Prostate gland (tissue), 2 donors: ENCODE results near the gene ADAT3. TPM values are rescaled to one million over a fixed set of nuclear protein-coding genes. Genes with fewer than 3 reads are reported as not detected.

Source experiments
- DNase-seq: peaks from one replicate; pipeline ENCODE4 v3.0.0-alpha.2; 2019; ENCODE audit warnings: low spot score
- H3K27ac ChIP-seq, 2 donors: fragments of 200-600 bp; sonication (generic); 2 replicates each; pipeline ENCODE4 v1.5.1; 2017 to 2019
- H3K27me3 ChIP-seq: fragments of 200-600 bp; sonication (generic); replicated peaks from 2 replicates; pipeline ENCODE4 v1.5.1; 2019; ENCODE audit not compliant: insufficient read depth
- H3K36me3 ChIP-seq, 2 donors: fragments of 200-600 bp; sonication (generic); 1 replicate in 1 of 2; 2 replicates in 1 of 2; pipeline versions ENCODE4 v1.5.1 to v1.8.1; 2017 to 2019
- H3K4me1 ChIP-seq: fragments of 200-600 bp; sonication (generic); replicated peaks from 2 replicates; pipeline ENCODE4 v1.5.1; 2019
- H3K4me3 ChIP-seq, 2 donors: fragments of 200-600 bp; sonication (generic); 2 replicates each; pipeline ENCODE4 v1.5.1; 2017 to 2019
- H3K9me3 ChIP-seq: fragments of 200-600 bp; sonication (generic); 2 replicates; pipeline ENCODE4 v1.5.1; 2017
- CTCF ChIP-seq, 4 experiments: fragments of 200-600 bp in 2 of 4; fragments of 450-650 bp in 2 of 4; sonication (generic) in 2 of 4; IDR thresholded peaks; 1 replicate in 3 of 4; 2 replicates in 1 of 4; pipeline ENCODE4 v1.5.1; 2016 to 2019; ENCODE audit warnings: antibody characterized with exemption in 4 of 4, mild to moderate bottlenecking in 2 of 4, moderate library complexity in 2 of 4
- POLR2A ChIP-seq: fragments of 450-650 bp; IDR thresholded peaks from one replicate; pipeline ENCODE4 v1.6.1; 2016; ENCODE audit warnings: antibody characterized with exemption, mild to moderate bottlenecking
- POLR2AphosphoS5 ChIP-seq: sonication (generic); formaldehyde crosslinking; IDR thresholded peaks from one replicate; pipeline ENCODE4 v1.6.1; 2017; ENCODE audit warnings: antibody characterized with exemption
- WGBS: methylation state at CpG from one replicate; pipeline ENCODE4 v1.1.5; 2018; 5-methylcytosine and 5-hydroxymethylcytosine counted together
- intact Hi-C: fragments of 100-400 bp; cut with DNase I; formaldehyde crosslinking; loops from one replicate; pipeline ENCODE4 v1.14.2; 2022
- total RNA-seq, 2 donors: library from RNA; depleted of rRNA; stranded (reverse); fragments of >200 nt; gene quantifications; one replicate each; pipeline ENCODE4 v1.1.0, GENCODE V29; 2016

ADAT3 gene
- total RNA-seq, 2 donors from 2014 or later: 17.3 to 25.1 TPM

DNA sequence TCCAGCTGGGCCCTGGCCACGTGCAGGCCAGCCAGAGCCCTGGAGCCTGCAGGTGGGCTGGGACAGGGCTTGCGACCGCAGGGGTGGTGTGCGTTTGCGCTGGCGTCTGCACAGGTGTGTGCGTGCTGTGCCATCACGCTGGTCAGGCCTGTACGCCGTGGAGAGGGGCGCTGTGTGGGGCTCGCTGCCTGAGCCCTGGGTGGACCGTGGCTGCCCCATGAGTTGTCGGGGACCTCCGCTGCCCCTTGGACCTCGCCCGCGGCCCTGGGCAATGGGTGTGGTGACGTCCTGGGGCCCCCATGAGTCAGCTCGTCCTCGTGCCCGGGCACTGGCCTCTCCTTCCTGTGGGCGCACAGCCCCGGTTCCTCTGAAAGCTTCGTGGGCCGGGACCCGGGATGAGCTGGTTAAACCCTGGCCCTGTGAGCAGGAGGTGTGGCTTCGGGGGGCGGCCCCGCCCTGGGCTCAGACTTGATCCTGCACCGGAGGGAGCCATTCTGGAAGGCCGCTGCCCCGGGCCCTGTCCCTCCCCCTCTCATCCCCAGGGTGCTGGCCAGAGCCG, 42.5 kb downstream of the ADAT3 start:
- no peak for TF ChIP-seq POLR2AphosphoS5
- TF ChIP-seq CTCF (IDR thresholded peaks at IDR 0.05): no peak
- no peak for TF ChIP-seq POLR2A
- H3K27me3 ChIP-seq: no peaks in the 10 kb centered on the region
- no peaks in the 10 kb centered on the region for H3K36me3 ChIP-seq
- no peak for DNase-seq
- H3K9me3 ChIP-seq: no peaks in the 10 kb centered on the region
- WGBS: 82% methylated on average over 25 of the region's 34 CpGs
- intact Hi-C loops: no loop called here
- H3K4me3 ChIP-seq: no peak overlapping the region
- no peak overlapping the region for H3K27ac ChIP-seq
- peaks cover 2% of the 10 kb centered on the region for H3K4me1 ChIP-seq

GRCh38 chr19:1949304-1950101, 44.3 kb downstream of the ADAT3 start:
- Histone ChIP-seq H3K27me3 (no peaks in the 10 kb centered on the region), H3K27ac (no peak overlapping the region), H3K4me3 (no peak overlapping the region), H3K9me3 (no peaks in the 10 kb centered on the region), H3K4me1 (no peaks in the 10 kb centered on the region), H3K36me3 (no peaks in the 10 kb centered on the region)
- 95% methylated on average over 44 of the region's 44 CpGs for WGBS
- no peak for DNase-seq
- no peak for TF ChIP-seq POLR2AphosphoS5
- no peak for TF ChIP-seq CTCF (IDR thresholded peaks at IDR 0.05)
- TF ChIP-seq POLR2A: no peak
- intact Hi-C loops: no loop called here

GRCh38 chr19:1950640-1951039, 45.4 kb downstream of the ADAT3 start:
- intact Hi-C loops: no loop called here
- no peak for TF ChIP-seq CTCF (IDR thresholded peaks at IDR 0.05)
- TF ChIP-seq POLR2AphosphoS5: no peak
- TF ChIP-seq POLR2A: no peak
- Histone ChIP-seq H3K36me3 (no peaks in the 10 kb centered on the region), H3K4me1 (no peaks in the 10 kb centered on the region), H3K9me3 (no peaks in the 10 kb centered on the region), H3K27ac (no peak overlapping the region), H3K27me3 (no peaks in the 10 kb centered on the region), H3K4me3 (no peak overlapping the region)
- 96% methylated on average over 12 of the region's 16 CpGs for WGBS
- DNase-seq: no peak

- H3K27me3 ChIP-seq: no peaks in the 10 kb centered on the region
- TF ChIP-seq POLR2AphosphoS5 (no peak), POLR2A (no peak), CTCF (IDR thresholded peaks at IDR 0.05) (no peak)
- no peak for DNase-seq
- intact Hi-C loops: no loop called here
- no peak overlapping the region for H3K27ac ChIP-seq
- no peaks in the 10 kb centered on the region for H3K4me1 ChIP-seq
- H3K9me3 ChIP-seq: no peaks in the 10 kb centered on the region
- 88% methylated on average over 21 of the region's 21 CpGs for WGBS
- H3K36me3 ChIP-seq: no peaks in the 10 kb centered on the region
- no peak overlapping the region for H3K4me3 ChIP-seq
Observed at GRCh38 chr19:1952635-1953034, 47.4 kb downstream of the ADAT3 start.

- DNase-seq: no peak
- TF ChIP-seq POLR2AphosphoS5 (no peak), CTCF (IDR thresholded peaks at IDR 0.05) (no peak), POLR2A (no peak)
- WGBS: 86% methylated on average over 18 of the region's 19 CpGs
- no peaks in the 10 kb centered on the region for H3K4me1 ChIP-seq
- H3K27ac ChIP-seq: no peak overlapping the region
- no peaks in the 10 kb centered on the region for H3K27me3 ChIP-seq
- no peaks in the 10 kb centered on the region for H3K36me3 ChIP-seq
- no peaks in the 10 kb centered on the region for H3K9me3 ChIP-seq
- H3K4me3 ChIP-seq: no peak overlapping the region
- intact Hi-C loops: no loop called here
Observed at GRCh38 chr19:1953037-1953436, 47.8 kb downstream of the ADAT3 start.
